IPS DF 19.7 (cell line): ENCODE measurements around the gene UQCC2.

Experiments
- DNase-seq: peaks from one replicate; pipeline ENCODE4 v3.0.0-alpha.2; 2013; ENCODE audit warnings: low read depth, low spot score

The UQCC2 gene

DNA sequence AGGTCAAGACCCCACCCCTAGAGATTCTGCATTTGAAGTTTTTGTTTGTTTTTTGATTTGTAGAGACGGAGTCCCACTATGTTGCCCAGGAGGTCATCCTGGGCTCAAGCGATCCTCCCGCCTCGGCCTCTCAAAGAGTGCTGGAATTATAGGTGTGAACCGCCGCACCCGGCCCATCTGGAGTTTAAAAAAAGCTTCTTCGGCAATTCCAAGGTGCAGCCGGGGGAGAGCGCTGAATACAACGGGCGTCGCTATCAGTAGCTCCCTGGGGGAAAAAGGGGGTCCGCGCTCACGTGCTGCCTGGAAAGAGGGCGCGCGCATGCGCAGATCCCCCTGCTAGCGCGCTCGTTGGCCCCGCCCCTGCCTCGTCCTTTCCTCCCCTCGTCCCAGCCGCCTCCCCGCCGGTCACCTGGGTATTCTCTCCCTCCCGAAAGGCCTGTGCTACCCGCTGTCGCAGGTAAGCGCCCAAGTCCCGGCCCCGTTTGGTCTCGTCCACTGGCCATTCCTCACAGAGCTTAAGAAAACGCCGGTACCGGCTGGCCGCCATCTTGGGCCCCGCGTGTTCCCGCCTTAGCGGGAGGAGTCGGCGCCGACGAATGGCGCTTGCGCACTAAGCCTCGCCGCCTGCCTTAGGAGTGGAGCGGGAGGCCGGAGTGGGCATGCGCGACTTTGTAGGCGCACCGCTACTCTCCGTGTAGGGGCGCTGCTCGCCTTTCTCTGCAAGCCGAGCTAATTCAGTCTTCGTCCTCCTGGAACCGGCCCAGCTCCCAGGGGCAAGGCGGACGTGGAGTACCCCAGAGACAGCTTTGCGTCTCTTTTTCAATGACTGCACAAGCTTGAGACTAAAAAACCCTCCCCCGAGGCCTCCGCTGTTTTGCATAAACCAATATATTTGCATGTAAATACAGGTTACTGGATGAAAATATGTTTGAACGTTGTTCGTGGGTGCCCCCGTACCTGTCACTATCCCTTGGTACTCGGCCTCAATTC is at the start of gene UQCC2:
Gene UQCC2 (minus strand): TSS at position 561 of the 990 bp plus-strand sequence. CDS start 14 bp downstream, at position 547.
- DNase-seq: peak; percentile 89

- no peak for DNase-seq
Observed at GRCh38 chr6:33759887-33760629, 48.6 kb upstream of the UQCC2 start.

- DNase-seq: no peak
Observed at GRCh38 chr6:33758815-33759216, 47.3 kb upstream of the UQCC2 start.

DNA sequence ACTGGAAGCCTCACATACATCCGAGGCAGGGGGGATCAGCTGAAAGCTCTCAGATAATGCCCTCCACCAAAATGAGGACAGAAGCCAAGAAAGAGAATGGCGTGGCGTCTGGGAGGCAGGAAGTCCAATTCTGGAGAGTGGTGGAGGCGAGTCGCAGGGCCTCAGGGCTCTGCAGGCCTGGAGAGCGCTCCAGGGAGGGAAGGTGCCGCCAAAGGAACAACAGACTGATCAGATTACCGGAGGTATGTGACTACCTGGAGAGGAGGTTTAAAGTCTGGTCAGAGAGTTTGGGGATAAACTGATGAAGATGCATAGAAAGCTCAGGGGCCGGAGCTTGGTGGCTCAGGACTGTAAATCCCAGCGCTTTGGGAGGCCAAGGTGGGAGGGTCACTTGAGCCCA is 46.4 kb upstream of the UQCC2 start:
- DNase-seq: no peak

GRCh38 chr6:33757113-33757512 is 45.6 kb upstream of the UQCC2 start:
- no peak for DNase-seq

GRCh38 chr6:33756211-33756954 is 44.9 kb upstream of the UQCC2 start:
- no peak for DNase-seq

DNA sequence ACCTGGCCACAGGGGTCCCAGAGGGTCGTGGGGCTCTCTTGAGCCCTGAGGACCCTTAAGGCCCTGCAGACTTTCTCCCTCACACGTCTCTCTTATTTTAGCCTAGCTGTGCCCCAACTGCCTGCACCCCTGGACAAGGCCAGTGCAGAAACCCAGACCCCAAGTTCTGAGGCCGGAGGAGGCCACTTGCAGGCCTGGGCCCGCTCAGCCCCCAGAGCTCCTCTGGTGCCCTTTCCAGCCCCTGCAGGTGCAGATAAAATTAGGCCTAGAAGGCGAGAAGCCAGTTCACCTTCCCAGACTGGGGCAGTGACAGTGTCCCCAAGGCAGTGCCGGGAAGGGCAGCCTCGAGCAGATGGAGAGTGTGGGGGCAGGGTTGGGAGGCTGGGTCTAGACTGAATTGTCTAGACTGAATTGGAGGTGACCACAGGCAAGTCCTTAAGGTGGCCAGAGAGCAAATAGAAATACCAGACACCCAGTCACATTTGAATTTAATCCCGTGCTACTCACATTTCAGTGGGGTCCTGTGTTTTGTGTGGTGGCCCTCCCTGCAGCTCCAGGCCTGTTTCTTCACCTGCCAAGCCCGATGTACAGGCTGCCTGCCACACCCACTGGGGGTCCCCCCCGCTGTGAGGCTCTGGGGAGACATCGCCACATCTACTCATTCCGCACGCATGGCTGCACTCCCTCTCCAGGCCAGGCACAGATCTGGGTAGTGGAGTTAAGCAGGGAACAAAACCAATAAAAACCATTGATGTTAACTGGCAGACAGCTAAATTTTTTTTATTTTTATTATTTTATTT is 43.8 kb upstream of the UQCC2 start:
- no peak for DNase-seq

- no peak for DNase-seq
Observed at GRCh38 chr6:33754222-33754621, 42.7 kb upstream of the UQCC2 start.

GRCh38 chr6:33752646-33753015 is 41.1 kb upstream of the UQCC2 start:
- DNase-seq: no peak

- DNase-seq: no peak
Observed at GRCh38 chr6:33751771-33752645, 40.5 kb upstream of the UQCC2 start.

DNA sequence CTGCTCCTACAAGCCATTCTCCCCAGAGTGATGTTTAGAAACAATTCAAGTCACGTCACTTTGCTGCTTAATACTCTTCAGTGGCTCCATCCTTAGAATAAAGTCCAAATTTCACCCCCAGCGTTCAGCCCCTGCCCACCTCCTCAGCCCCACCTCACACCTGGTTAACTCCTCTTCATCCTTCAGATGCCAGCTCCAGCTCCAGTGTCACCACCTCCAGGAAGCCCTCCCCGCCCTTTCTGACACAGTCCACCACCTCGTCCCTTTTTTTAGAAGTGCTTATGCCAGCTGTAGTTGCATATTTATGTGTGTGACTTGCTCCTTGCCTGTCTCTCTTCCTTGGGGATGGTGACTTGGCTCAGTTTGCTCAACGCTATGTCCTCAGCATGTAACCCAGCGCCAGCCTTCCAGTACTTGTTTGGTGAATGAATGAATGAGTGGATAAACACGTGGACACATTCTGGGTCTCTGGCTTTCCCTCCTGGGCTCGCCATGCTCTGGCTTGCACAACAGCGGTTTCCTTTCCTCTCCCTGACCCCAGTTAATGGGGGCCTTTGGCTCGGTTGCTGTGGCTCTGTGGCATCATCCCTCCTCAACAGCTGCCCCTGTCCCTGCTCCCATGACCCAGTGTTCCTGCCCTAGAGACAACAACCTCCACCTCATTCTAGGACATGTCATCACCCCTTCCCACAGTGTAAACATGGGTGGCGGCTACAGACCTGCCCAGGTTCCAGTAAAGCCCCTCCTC is 38.9 kb upstream of the UQCC2 start:
- no peak for DNase-seq

GRCh38 chr6:33749401-33749800 is 37.9 kb upstream of the UQCC2 start:
- no peak for DNase-seq

GRCh38 chr6:33748841-33749240 is 37.3 kb upstream of the UQCC2 start:
- DNase-seq: no peak

DNA sequence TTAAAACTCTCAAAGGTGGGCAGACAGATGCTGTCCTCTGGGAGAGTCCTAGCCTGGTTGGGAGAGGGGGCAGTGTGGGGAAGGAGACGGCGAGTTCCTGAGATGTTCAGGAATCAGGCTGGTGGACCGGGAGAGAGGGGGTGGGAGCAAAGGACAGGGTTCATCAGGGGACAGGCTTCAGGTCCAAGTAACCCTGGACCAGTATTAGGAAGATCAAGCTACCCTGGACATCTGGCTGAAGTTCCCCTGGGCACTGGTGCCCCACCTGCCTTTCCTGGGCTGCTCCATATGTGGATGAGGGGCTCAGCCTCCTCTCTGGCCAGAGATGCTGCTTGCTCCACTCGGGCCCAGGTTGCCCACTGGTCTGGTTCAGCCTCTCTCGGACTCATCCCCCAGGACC is 36.3 kb upstream of the UQCC2 start:
- DNase-seq: no peak

DNA sequence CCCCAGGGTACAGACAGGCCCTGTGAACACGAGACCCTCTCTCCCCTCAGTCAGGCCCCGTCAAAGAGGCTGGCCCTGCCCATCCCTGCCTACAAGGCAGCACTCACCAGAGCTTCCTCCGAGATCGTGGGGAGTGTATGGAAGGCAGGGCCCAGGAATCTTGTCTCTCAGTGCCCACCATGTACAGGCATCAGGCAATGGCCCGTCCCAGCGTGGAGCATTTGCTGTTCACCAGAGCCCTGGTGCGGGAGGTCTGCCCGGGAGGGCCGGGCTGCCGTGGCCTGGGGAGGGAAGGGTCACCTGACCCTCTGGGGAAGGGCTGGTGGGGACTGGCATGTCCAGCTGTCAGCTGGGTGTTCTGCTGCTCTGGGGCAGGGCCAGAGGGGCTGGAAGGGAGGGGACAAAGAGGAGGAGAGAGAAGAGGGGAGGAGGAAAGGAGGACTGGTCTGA is 35.2 kb upstream of the UQCC2 start, which contains the start of gene IP6K3:
Gene IP6K3 (minus strand): TSS at position 255 of the 450 bp plus-strand sequence. CDS start 11,429 bp downstream, outside the sequence.
- no peak for DNase-seq

DNA sequence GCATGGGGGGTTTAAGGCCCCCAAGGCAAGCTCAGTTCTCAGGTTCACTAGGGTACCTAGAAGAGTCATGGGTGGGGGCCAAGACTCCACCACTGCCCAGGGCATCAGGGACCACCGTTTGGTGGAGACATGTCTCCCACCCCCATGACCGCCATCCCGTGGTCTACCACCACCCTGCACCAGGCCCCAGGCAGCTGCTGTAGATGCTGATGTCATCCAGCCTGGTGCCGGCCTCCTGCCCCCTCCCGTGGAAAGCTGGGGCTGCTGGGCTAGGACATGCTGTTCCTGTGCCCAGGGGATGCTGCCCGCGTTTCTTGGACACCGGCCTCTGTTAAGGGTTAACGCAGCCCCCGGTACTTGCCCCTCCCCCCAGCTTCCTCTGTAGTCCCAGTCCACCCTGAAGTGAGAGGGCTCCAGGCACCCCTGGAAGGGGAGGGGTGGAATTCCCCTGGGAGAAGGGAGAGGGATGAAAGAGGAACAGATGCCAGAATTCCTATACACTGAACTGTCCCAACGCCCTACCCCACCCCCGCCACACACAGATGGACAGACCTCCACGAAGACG is 34.6 kb upstream of the UQCC2 start:
- DNase-seq: no peak

DNA sequence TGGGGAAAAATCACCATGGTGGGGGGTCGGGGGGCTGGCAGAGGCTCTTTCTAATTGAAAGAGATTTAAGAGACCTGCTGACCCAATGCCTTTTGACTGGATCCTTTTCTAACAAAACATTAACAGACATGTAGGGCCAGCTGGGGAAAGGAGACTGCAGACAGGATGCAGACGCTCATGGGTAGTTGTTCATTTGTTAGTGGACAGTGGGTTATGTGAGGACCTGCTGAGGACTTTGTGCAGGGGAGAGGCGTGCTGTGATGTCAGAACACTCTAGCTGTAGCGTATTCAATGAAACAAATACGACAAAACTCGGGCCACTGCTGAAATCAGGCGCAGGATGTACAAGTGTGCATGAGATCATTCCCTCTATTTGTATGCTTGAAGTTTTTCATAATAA is 34.0 kb upstream of the UQCC2 start:
- no peak for DNase-seq

- DNase-seq: no peak
Observed at GRCh38 chr6:33744895-33745546, 33.5 kb upstream of the UQCC2 start.
